GM18511 (cell line): Measurements from ENCODE around the gene ANKS3.

Source experiments
- ATAC-seq: cut with Tn5 transposase; IDR thresholded peaks from one replicate; pipeline ENCODE4 v1.9.1; 2021; ENCODE audit warnings: mild to moderate bottlenecking, moderate library complexity; ENCODE audit not compliant: unreplicated experiment

Gene ANKS3

DNA sequence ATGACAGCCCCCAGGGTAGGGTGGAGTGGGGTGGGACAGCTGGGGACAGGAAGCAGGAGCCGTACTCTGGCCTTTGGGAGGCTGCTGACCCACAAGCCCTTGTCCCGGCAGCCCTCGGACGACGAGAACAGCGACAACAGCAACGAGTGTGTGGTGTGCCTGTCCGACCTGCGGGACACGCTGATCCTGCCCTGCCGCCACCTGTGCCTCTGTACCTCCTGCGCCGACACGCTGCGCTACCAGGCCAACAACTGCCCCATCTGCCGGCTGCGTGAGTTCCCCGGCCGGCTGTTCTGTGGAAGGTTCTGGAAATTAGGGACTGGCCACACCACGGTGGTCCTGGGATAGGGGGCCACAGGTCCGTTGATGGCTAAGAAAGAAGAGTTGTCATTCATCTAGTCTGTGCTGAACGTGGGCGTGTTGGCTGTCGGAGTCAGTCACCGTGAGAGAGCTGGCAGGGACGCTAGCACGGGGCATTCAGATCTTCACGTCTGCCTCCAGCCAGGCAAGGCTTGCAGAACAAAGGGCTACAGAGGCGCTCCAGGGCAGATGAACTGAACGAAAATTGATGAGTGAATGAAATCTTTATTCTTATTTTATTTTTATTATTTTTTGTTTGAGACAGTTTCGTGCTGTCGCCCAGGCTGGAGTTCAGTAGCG lies 60.6 kb downstream of the ANKS3 start:
- no peak for ATAC-seq

GRCh38 chr16:4668313-4668960 lies 65.6 kb downstream of the ANKS3 start:
- ATAC-seq: no peak

GRCh38 chr16:4667203-4667963 lies 66.7 kb downstream of the ANKS3 start:
- no peak for ATAC-seq

DNA sequence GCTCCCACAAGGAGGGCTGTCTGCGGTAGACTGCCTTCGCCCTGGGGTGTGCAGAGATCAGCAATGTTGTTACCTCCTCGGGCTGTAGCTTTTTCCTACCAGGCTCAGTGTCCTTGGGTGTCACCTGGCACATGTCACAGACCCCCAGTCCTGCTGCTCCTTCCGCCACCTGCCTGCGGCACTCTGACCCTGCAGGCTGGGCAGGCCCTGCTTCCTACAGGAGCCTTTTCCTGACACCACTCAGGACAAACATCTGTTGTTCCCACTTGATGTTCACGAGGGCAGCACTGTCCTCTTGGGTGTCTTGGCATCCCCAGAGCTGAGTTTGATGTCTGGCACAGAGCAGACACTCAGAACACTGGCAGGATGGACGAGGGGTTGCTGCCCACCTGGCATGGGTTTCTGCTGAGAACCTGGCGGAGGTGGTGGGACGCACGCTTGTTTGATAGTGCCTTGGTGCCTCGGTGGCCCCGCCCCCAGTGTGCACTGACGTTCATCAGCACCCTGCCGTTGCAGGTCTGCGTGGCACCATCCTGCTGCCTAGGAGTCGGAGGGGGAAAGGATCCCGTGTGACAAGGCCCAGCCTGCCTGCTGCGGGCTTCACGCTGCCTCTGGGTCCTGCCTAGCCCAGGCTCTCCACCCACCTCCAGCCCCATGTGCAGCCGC lies 67.4 kb downstream of the ANKS3 start:
- ATAC-seq: no peak

DNA sequence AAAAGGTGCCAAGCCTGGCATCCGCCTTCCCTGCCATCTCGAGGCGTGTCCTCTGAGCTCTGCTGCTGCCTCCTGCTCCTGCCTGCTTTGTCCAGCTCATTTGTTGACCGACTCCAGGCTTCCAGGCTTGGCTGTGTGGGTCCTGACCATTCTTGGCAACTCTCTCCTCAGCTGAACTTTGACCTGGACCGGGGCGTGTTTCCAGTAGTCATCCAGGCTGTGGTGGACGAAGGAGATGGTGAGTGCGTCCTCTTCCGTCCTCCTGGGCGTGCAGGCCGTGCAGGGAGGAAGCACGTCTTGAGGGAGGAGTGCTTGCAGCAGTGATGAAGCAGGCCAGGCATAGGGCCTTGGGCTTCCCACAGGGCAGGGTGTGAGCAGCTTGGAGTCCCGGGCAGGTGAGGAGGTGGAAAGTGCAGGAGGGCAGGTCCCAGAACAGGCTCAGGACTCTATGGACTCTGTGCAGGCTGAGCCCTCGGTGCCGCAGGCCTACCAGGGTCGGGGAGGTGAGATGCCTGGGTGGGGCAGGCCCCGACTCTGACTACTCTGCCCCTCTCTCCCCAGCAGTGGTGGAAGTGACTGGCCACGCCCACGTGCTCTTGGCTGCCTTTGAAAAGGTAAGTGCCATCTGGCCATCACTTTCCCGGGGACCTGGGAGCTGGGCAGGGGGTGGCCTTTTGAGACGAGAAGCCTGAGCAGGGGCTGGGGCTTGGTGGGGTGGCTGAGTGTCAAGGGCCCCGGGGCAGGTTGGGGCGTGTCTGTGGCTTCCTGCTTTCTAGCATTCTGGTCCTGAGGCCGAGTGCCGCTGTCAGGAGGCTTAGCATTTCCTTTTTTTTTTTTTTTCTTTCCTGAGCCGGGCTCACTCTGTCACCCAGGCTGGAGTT lies 69.3 kb downstream of the ANKS3 start:
- ATAC-seq: no peak

DNA sequence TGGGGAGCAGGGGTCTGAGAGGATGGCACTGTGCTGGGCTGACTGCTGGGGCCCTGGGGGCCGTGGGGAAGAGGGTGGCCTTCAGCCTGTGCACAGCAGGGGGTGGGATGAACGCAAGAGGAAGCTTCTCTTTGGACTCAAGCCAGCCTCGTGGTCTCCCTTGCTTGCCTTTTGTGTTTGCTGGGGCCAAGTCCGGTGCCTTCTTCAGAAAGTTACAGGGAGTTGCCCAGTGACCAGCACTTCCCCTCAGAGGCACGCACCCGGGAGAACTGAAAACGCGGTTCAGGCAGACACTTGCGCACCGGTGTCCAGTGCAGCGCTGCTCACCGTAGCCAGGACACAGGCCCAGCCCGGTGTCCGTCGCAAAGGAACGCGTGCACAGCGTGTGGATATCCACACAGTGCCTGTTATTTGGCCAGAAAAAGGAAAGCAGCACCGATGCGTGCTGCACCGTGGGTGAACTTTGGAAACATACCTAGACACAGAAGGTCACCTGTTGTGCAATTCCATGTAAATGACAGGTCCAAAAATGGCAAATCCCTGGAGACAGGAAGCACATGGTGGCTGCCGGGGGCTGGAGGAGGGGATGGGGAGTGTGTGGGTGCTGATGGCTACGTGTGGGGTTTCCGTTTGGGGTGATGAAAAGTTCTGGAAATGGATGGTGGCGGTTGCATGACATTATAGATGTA lies 70.2 kb downstream of the ANKS3 start:
- ATAC-seq: no peak

- ATAC-seq: no peak
Observed at GRCh38 chr16:4663465-4663776, 70.7 kb downstream of the ANKS3 start.

DNA sequence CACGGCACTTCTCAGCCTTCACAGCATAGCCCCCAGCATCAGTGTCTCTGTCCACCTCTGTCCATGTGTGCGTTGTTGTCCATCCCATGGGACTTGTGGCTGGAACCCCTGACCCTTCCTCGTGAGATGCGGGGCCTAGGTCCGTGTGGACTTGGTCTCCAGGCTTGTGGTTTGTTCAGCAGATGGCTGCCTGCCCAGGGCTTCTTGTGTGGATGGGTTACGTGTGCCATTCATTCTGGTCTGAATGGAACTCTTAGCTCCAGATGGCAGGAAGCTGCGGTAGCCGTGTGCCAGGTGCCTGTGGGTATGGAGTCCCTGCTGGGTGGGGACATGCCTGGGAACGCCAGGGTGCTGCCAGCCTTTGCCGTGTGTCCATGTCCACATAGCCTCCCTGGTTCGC lies 72.4 kb downstream of the ANKS3 start:
- no peak for ATAC-seq

DNA sequence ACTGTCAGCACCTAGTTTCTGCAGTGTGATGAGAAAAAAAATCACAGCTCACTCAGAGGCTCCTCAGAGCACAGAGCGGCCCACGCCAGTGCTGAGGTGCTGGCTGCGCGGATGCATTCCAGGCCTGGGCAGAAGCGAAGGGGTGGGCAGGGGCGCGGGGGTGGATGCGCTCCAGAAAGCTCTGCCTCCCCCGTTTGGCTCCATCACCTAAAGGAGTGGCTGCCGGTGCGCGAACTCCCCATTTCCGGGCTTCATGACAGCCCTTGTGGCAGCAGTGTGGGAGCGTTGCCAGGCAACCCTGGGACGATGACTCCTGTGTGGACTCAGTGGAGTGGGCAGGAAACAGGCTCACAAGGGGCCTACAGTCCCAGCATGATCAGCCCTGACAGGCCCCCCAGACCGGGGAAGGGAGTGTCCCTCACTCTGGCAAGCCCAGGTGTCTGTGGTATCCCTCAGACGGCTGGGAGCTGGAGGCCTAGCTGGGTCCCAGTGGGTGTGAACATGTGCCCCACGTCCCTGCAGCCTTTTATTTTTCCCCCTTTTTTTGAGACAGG lies 73.5 kb downstream of the ANKS3 start:
- ATAC-seq: peak; percentile 65

DNA sequence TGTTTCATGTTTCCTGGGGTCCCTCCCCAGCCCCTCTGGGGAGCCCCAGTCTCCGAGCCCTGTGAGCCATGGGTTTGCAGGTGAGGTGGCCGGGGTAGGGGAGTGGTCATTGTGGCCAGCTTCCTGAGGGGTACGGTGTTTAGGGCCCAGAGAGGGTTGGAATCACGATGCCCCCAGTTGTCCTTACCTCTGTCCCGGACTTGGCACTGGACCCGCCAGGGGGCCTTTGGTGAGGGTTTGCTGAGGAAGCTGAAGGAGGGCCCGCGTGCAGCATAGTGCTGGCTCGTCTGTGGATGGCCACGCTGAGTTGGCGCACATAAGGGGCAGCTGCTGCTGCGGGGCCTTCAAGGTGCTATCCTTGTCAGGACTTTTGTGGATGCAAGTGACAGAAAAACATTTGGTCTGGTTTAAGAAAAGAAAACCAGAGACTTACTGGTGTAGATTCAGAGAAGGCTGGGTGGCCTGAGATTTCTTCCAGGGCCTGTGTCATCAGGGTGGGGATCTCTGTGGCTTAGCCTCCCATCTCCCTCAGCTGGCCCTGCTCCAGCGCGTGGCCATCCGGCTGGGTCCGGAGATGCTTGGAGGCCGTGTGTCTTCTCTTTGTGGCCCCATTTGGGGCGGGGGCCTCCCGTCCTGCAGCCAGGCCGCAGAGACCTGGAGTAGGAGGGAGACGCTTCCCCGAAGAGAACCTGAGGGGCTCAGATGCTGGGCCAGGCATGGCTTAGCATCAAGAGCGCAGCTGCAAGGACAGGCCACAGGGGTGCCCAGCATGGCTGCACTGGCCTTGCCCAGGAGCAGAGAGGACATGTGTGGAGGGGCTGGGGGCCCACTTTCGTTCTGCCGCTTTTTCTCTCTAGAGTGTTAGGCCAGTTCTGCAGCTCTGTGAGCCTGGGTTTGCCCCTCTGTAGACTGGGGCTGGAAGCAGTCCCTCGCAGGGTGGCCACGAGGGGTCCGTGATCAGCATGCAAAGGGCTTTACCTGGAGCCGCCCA lies 74.4 kb downstream of the ANKS3 start:
- no peak for ATAC-seq

- no peak for ATAC-seq
Observed at GRCh38 chr16:4656695-4657686, 77.1 kb downstream of the ANKS3 start.

DNA sequence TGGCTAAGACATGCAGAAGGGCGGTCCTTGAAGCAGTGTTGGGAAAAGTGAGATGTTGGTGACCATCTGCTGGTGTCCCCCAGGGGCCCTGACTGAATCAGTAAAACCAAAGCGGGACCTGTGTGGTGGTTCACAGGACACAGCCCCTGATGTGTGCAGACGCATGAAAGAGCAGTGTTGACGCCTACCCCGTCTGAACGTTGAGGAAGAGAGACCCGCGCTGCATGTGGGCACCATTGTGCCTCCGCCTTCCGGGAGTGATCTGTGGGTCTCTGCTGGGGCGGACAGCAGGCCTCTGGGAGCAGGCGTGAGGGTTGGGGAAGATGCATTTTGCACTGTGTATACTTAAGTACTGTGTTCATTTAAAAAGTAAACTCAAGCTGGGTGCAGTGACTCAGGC lies 77.8 kb downstream of the ANKS3 start:
- no peak for ATAC-seq

DNA sequence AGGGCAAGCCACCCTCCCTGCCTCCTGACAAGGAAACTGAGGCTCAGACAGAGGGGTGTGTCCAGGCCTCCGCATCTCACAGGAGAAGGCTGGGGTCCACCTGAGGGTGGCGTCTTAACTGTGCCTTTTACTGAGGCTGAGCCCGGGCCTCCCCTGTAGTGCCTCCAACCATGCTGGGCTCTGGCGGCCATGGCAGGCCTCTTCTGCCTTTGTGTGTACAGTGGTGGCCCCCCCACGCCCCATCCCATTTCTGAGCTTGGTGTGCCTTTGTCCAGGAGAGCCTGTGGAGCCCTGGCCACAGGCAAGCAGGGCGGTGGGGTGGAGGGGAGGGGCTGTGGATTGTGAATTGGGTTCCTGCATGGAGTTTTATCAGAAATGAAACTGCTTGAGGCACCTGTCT lies 78.3 kb downstream of the ANKS3 start:
- ATAC-seq: no peak

DNA sequence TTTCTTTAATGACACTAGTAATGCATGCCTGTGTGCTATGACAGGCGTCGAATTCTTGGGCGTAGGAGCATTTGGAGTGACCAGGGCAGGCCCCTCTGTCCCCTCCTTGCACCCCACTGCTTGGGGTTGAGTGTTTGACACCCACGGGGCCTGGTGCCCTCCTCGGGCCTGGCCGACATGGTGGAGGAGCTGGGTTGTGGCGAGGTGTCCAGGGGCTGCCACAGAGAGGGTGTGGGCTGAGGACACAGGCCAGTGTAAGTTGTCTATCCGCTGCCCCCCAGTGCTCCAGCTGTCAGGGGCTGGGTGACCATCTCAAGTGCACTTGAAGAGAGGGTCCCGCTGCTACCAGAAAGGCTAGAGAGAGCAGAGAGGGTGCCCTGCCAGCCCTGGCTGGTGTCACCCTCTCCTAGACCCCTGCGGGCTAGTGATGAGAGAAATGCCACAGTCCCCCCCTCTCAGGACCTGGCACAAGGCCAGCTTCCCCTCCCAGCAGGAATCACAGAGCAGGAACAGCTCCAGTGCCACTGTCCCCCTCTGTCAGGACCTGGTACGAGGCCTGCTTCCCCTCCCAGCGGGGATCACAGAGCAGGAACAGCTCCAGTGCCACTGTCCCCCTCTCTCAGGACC lies 79.0 kb downstream of the ANKS3 start:
- ATAC-seq: no peak

GRCh38 chr16:4654011-4654963 lies 79.8 kb downstream of the ANKS3 start:
- no peak for ATAC-seq

DNA sequence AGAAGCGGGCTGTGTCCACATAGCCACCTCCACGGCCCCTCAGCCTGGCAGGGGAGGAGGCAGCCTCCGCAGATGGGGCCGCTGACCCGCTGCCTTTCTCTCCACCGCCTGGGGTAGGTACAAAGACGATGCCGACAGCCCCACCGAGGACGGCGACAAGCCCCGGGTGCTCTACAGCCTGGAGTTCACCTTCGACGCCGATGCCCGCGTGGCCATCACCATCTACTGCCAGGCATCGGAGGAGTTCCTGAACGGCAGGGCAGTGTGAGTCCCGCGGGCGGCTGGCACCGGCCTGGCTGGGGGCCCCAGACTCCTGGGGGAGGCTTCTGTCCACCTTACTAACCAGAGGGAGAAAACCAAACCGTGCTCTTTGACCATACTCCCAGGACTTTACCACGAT lies 81.5 kb downstream of the ANKS3 start:
- ATAC-seq: no peak
